ENCODE results near the gene LSAMP. TPM values are rescaled to one million over a fixed set of nuclear protein-coding genes. Genes with fewer than 3 reads are reported as not detected.

The LSAMP gene
- total and polyA plus RNA-seq, 4 experiments from 2014 or later, result not detected

- Mint-ChIP-seq H3K9me3 (peaks cover 0 to 6% (median 0%) of the 10 kb centered on the region in 8 donors), H3K27me3 (peaks cover 0 to 1% of the 10 kb centered on the region in 2 donors), H3K4me1 (no peaks in the 10 kb centered on the region), H3K27ac (no peak overlapping the region), H3K36me3 (no peaks in the 10 kb centered on the region), H3K4me3 (no peak overlapping the region)
- no peak overlapping the region for H3K4me3 ChIP-seq (ENCODE audit: low read length in 2 of 2)
- no peaks in the 10 kb centered on the region for H3K36me3 ChIP-seq (ENCODE audit: insufficient read depth, low read length)
- POLR2A ChIA-PET (ENCODE audit: partially characterized antibody), result no interaction called here
- intact Hi-C loops (cut with micrococcal nuclease), result no loop called here
- H3K4me1 ChIP-seq (ENCODE audit: insufficient read depth, low read length), result no peaks in the 10 kb centered on the region
- DNase-seq, result no peak
- H3K27me3 ChIP-seq (ENCODE audit: insufficient read depth, low read length), result no peaks in the 10 kb centered on the region
- no peak overlapping the region for H3K27ac ChIP-seq (ENCODE audit: low read depth, low read length)
- CTCF ChIA-PET (ENCODE audit: partially characterized antibody), result interaction anchor here (0.6 kb wide), 1 partner anchor 27 kb away, joined by 3 read pairs; no protein-coding TSS in a partner anchor
- H3K9me3 ChIP-seq (ENCODE audit: control insufficient read depth in 1 of 2, low read length in 2 of 2), result no peaks in the 10 kb centered on the region
Measured at GRCh38 chr3:115912372-115912771, 532.9 kb downstream of the LSAMP start.

- no peaks in the 10 kb centered on the region for H3K4me1 ChIP-seq (ENCODE audit: insufficient read depth, low read length)
- Mint-ChIP-seq H3K4me3 (no peak overlapping the region), H3K36me3 (no peaks in the 10 kb centered on the region), H3K4me1 (no peaks in the 10 kb centered on the region), H3K27ac (no peak overlapping the region), H3K9me3 (no peaks in the 10 kb centered on the region), H3K27me3 (peaks cover 1 to 2% of the 10 kb centered on the region in 2 donors)
- DNase-seq, result no peak
- H3K36me3 ChIP-seq (ENCODE audit: insufficient read depth, low read length), result no peaks in the 10 kb centered on the region
- H3K27ac ChIP-seq (ENCODE audit: low read depth, low read length), result no peak overlapping the region
- no peaks in the 10 kb centered on the region for H3K9me3 ChIP-seq (ENCODE audit: control insufficient read depth in 1 of 2, low read length in 2 of 2)
- intact Hi-C loops (cut with micrococcal nuclease), result no loop called here
- ChIA-PET POLR2A (ENCODE audit: partially characterized antibody) (no interaction called here), CTCF (ENCODE audit: partially characterized antibody) (no interaction called here)
- H3K4me3 ChIP-seq (ENCODE audit: low read length in 2 of 2), result no peak overlapping the region
- H3K27me3 ChIP-seq (ENCODE audit: insufficient read depth, low read length), result no peaks in the 10 kb centered on the region
Measured at GRCh38 chr3:115905871-115906270, 539.4 kb downstream of the LSAMP start.

GRCh38 chr3:115903843-115904242 lies 541.4 kb downstream of the LSAMP start:
- CTCF ChIA-PET (ENCODE audit: partially characterized antibody), result no interaction called here
- Histone ChIP-seq H3K9me3 (ENCODE audit: control insufficient read depth in 1 of 2, low read length in 2 of 2) (no peaks in the 10 kb centered on the region), H3K27me3 (ENCODE audit: insufficient read depth, low read length) (no peaks in the 10 kb centered on the region), H3K4me1 (ENCODE audit: insufficient read depth, low read length) (no peaks in the 10 kb centered on the region), H3K36me3 (ENCODE audit: insufficient read depth, low read length) (no peaks in the 10 kb centered on the region), H3K27ac (ENCODE audit: low read depth, low read length) (no peak overlapping the region), H3K4me3 (ENCODE audit: low read length in 2 of 2) (no peak overlapping the region)
- intact Hi-C loops (cut with micrococcal nuclease), result no loop called here
- no peaks in the 10 kb centered on the region for H3K36me3 Mint-ChIP-seq
- H3K4me3 Mint-ChIP-seq, result no peak overlapping the region
- H3K27ac Mint-ChIP-seq, result no peak overlapping the region
- no peak for DNase-seq
- no peaks in the 10 kb centered on the region for H3K4me1 Mint-ChIP-seq
- H3K9me3 Mint-ChIP-seq, result peaks cover 0 to 2% (median 0%) of the 10 kb centered on the region in 8 donors
- POLR2A ChIA-PET (ENCODE audit: partially characterized antibody), result no interaction called here
- peaks cover 2 to 8% of the 10 kb centered on the region in 2 donors for H3K27me3 Mint-ChIP-seq

- no peaks in the 10 kb centered on the region for H3K36me3 ChIP-seq (ENCODE audit: insufficient read depth, low read length)
- H3K9me3 Mint-ChIP-seq, result peaks cover 0 to 3% (median 0%) of the 10 kb centered on the region in 8 donors
- H3K36me3 Mint-ChIP-seq, result no peaks in the 10 kb centered on the region
- ChIA-PET POLR2A (ENCODE audit: partially characterized antibody) (no interaction called here), CTCF (ENCODE audit: partially characterized antibody) (no interaction called here)
- H3K9me3 ChIP-seq (ENCODE audit: control insufficient read depth in 1 of 2, low read length in 2 of 2), result no peaks in the 10 kb centered on the region
- intact Hi-C loops (cut with micrococcal nuclease), result no loop called here
- DNase-seq, result no peak
- H3K4me3 Mint-ChIP-seq, result no peak overlapping the region
- H3K27me3 Mint-ChIP-seq, result peaks cover 11 to 12% of the 10 kb centered on the region in 2 donors
- H3K4me1 ChIP-seq (ENCODE audit: insufficient read depth, low read length), result no peaks in the 10 kb centered on the region
- H3K27ac ChIP-seq (ENCODE audit: low read depth, low read length), result no peak overlapping the region
- H3K27ac Mint-ChIP-seq, result no peak overlapping the region
- H3K27me3 ChIP-seq (ENCODE audit: insufficient read depth, low read length), result no peaks in the 10 kb centered on the region
- no peak overlapping the region for H3K4me3 ChIP-seq (ENCODE audit: low read length in 2 of 2)
- no peaks in the 10 kb centered on the region for H3K4me1 Mint-ChIP-seq
Measured at GRCh38 chr3:115901008-115901407, 544.3 kb downstream of the LSAMP start.

- Mint-ChIP-seq H3K36me3 (no peaks in the 10 kb centered on the region), H3K4me1 (no peaks in the 10 kb centered on the region), H3K4me3 (no peak overlapping the region), H3K27me3 (peaks cover 11 to 12% of the 10 kb centered on the region in 2 donors), H3K9me3 (peaks cover 0 to 3% (median 0%) of the 10 kb centered on the region in 8 donors), H3K27ac (no peak overlapping the region)
- H3K4me1 ChIP-seq (ENCODE audit: insufficient read depth, low read length), result no peaks in the 10 kb centered on the region
- no peaks in the 10 kb centered on the region for H3K9me3 ChIP-seq (ENCODE audit: control insufficient read depth in 1 of 2, low read length in 2 of 2)
- intact Hi-C loops (cut with micrococcal nuclease), result no loop called here
- ChIA-PET CTCF (ENCODE audit: partially characterized antibody) (no interaction called here), POLR2A (ENCODE audit: partially characterized antibody) (no interaction called here)
- no peak for DNase-seq
- no peaks in the 10 kb centered on the region for H3K27me3 ChIP-seq (ENCODE audit: insufficient read depth, low read length)
- H3K27ac ChIP-seq (ENCODE audit: low read depth, low read length), result no peak overlapping the region
- no peaks in the 10 kb centered on the region for H3K36me3 ChIP-seq (ENCODE audit: insufficient read depth, low read length)
- no peak overlapping the region for H3K4me3 ChIP-seq (ENCODE audit: low read length in 2 of 2)
Measured at GRCh38 chr3:115899535-115899934, 545.8 kb downstream of the LSAMP start.

- H3K36me3 ChIP-seq (ENCODE audit: insufficient read depth, low read length), result no peaks in the 10 kb centered on the region
- Mint-ChIP-seq H3K4me1 (no peaks in the 10 kb centered on the region), H3K36me3 (no peaks in the 10 kb centered on the region), H3K27me3 (peaks cover 9 to 12% of the 10 kb centered on the region in 2 donors), H3K4me3 (no peak overlapping the region), H3K27ac (no peak overlapping the region), H3K9me3 (peaks cover 0 to 3% (median 0%) of the 10 kb centered on the region in 8 donors)
- H3K4me1 ChIP-seq (ENCODE audit: insufficient read depth, low read length), result no peaks in the 10 kb centered on the region
- no peak for DNase-seq
- H3K9me3 ChIP-seq (ENCODE audit: control insufficient read depth in 1 of 2, low read length in 2 of 2), result no peaks in the 10 kb centered on the region
- CTCF ChIA-PET (ENCODE audit: partially characterized antibody), result no interaction called here
- H3K27me3 ChIP-seq (ENCODE audit: insufficient read depth, low read length), result no peaks in the 10 kb centered on the region
- intact Hi-C loops (cut with micrococcal nuclease), result no loop called here
- H3K4me3 ChIP-seq (ENCODE audit: low read length in 2 of 2), result no peak overlapping the region
- POLR2A ChIA-PET (ENCODE audit: partially characterized antibody), result no interaction called here
- H3K27ac ChIP-seq (ENCODE audit: low read depth, low read length), result no peak overlapping the region
Measured at GRCh38 chr3:115898656-115899410, 546.5 kb downstream of the LSAMP start.

GRCh38 chr3:115891006-115891636 lies 554.2 kb downstream of the LSAMP start:
- intact Hi-C loops (cut with micrococcal nuclease), result no loop called here
- POLR2A ChIA-PET (ENCODE audit: partially characterized antibody), result no interaction called here

More at GRCh38 chr3:115891006-115891636, 554.2 kb downstream of the LSAMP start:
- peaks cover 0 to 6% of the 10 kb centered on the region in 2 donors for H3K27me3 Mint-ChIP-seq
- DNase-seq, result no peak
- H3K9me3 ChIP-seq (ENCODE audit: control insufficient read depth in 1 of 2, low read length in 2 of 2), result no peaks in the 10 kb centered on the region
- H3K27me3 ChIP-seq (ENCODE audit: insufficient read depth, low read length), result no peaks in the 10 kb centered on the region
- H3K4me3 Mint-ChIP-seq, result no peak overlapping the region
- CTCF ChIA-PET (ENCODE audit: partially characterized antibody), result no interaction called here
- H3K27ac ChIP-seq (ENCODE audit: low read depth, low read length), result no peak overlapping the region
- H3K4me1 ChIP-seq (ENCODE audit: insufficient read depth, low read length), result no peaks in the 10 kb centered on the region
- H3K36me3 Mint-ChIP-seq, result no peaks in the 10 kb centered on the region
- H3K27ac Mint-ChIP-seq, result no peak overlapping the region
- H3K9me3 Mint-ChIP-seq, result peaks cover 0 to 3% (median 0%) of the 10 kb centered on the region in 8 donors
- no peaks in the 10 kb centered on the region for H3K4me1 Mint-ChIP-seq
- no peak overlapping the region for H3K4me3 ChIP-seq (ENCODE audit: low read length in 2 of 2)
- H3K36me3 ChIP-seq (ENCODE audit: insufficient read depth, low read length), result no peaks in the 10 kb centered on the region

Measured in CD4-positive, alpha-beta memory T cell (primary cell).